HG03354 (cell line): ENCODE results near the gene XNDC1N.
A peak's percentile ranks its signal among the peaks of the same experiment; 100 is the strongest.
"Not testable (repeated sequence)": the region's sequence is repeated elsewhere in the genome, so short reads cannot be mapped to it uniquely, and the experiment has no call there.

Experiments used
- ATAC-seq: cut with Tn5 transposase; IDR thresholded peaks from one replicate; pipeline ENCODE4 v1.9.1; 2021; ENCODE audit warnings: mild to moderate bottlenecking; ENCODE audit not compliant: unreplicated experiment, poor library complexity, severe bottlenecking

XNDC1N gene

GRCh38 chr11:71934213-71934612 is 5.8 kb upstream of the XNDC1N start:
- no peak for ATAC-seq

GRCh38 chr11:71933141-71933933 is 4.9 kb upstream of the XNDC1N start:
- ATAC-seq, result no peak

- ATAC-seq, result no peak
These were observed 2.8 kb upstream of the XNDC1N start for GRCh38 chr11:71931245-71931602.

GRCh38 chr11:71930556-71931244 is 2.3 kb upstream of the XNDC1N start:
- ATAC-seq, result no peak

GRCh38 chr11:71929491-71929890 is 1.1 kb upstream of the XNDC1N start:
- no peak for ATAC-seq

GRCh38 chr11:71928737-71929443 is 496 bp upstream of the XNDC1N start, which contains the start of gene RNF121:
RNF121 (plus strand) TSS chr11:71929046; CDS start chr11:71929062, 16 bp downstream.
- ATAC-seq, result peak; percentile 79

GRCh38 chr11:71917646-71918140 is 10.7 kb downstream of the XNDC1N start:
- ATAC-seq, result no peak

GRCh38 chr11:71914617-71915189 is 13.7 kb downstream of the XNDC1N start:
- no peak for ATAC-seq

GRCh38 chr11:71913756-71914526 is 14.5 kb downstream of the XNDC1N start:
- ATAC-seq, result no peak

GRCh38 chr11:71911986-71912340 is 16.4 kb downstream of the XNDC1N start:
- not testable (repeated sequence) for ATAC-seq

GRCh38 chr11:71911321-71911985 is 16.9 kb downstream of the XNDC1N start:
- ATAC-seq, result not testable (repeated sequence)

GRCh38 chr11:71910775-71911174 is 17.6 kb downstream of the XNDC1N start:
- ATAC-seq, result not testable (repeated sequence)

- no peak for ATAC-seq
These were observed 20.2 kb downstream of the XNDC1N start for GRCh38 chr11:71908218-71908617.

- not testable (repeated sequence) for ATAC-seq
These were observed 27.3 kb downstream of the XNDC1N start for GRCh38 chr11:71901137-71901536.

- no peak for ATAC-seq
These were observed 32.4 kb downstream of the XNDC1N start for GRCh38 chr11:71895961-71896360.

- ATAC-seq, result not testable (repeated sequence)
These were observed 39.1 kb downstream of the XNDC1N start for GRCh38 chr11:71889181-71889872.

GRCh38 chr11:71888335-71889010 is 39.9 kb downstream of the XNDC1N start:
- ATAC-seq, result not testable (repeated sequence)

- ATAC-seq, result not testable (repeated sequence)
These were observed 42.6 kb downstream of the XNDC1N start for GRCh38 chr11:71885806-71886205.
